Kasumi-1 (cell line): Measurements from ENCODE around the gene WNT6.

Experiments
- DNase-seq, 2 experiments: peaks; one replicate each; lab custom pipeline; 2025; lab: John Stamatoyannopoulos, UW

The WNT6 gene

GRCh38 chr2:218893349-218894150 is 33.9 kb downstream of the WNT6 start:
- no peak for DNase-seq

- no peak for DNase-seq
Measured at GRCh38 chr2:218894151-218894879, 34.7 kb downstream of the WNT6 start.

- DNase-seq = no peak
Measured at GRCh38 chr2:218894880-218895157, 35.2 kb downstream of the WNT6 start.

GRCh38 chr2:218895326-218895725 is 35.7 kb downstream of the WNT6 start:
- DNase-seq = no peak

- no peak for DNase-seq
Measured at GRCh38 chr2:218895759-218896500, 36.3 kb downstream of the WNT6 start.

DNA sequence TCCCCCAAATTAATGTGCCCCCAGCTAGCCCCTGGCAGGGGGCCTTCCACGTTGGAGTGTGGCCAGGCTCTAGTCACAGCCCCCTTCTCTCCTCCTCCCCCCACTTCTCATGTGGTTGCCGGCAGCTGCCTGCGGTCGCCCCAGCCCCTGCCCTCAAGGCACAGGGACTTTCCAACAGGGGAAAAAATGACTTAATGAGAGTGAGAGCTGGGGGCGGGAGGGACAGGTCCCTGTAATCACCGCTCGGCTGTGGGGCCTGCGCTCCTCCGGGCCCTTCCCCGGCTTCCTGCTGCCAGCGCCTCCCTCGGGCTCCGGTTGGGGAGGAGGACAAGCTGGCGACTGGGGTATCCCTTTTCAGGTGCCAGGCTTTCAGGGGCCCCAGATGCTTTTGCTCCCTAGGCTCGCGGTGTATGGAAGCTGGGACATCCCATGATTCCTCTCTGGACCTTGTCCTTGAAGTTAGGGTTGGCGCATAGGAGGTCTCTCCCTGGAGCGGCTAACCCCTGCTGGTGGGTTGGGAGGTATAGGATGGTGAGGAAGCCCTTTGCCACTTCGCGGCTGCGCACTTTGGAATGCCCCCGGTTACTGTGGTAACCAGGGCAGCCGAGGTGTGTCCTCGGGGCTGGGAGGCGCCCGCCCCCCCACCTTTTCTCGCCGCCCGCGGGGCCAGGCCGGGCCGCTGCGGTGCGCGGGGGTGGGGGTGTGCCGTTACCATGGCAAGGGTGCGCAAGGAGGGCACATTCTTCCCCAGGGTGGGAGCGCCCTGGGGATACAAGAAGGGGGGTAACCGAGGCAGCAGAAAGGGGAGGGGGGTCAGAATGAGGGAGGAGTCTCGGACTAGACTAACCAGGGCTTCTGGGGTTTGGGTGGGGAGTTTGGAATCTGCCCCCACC is 37.1 kb downstream of the WNT6 start:
- no peak for DNase-seq

DNA sequence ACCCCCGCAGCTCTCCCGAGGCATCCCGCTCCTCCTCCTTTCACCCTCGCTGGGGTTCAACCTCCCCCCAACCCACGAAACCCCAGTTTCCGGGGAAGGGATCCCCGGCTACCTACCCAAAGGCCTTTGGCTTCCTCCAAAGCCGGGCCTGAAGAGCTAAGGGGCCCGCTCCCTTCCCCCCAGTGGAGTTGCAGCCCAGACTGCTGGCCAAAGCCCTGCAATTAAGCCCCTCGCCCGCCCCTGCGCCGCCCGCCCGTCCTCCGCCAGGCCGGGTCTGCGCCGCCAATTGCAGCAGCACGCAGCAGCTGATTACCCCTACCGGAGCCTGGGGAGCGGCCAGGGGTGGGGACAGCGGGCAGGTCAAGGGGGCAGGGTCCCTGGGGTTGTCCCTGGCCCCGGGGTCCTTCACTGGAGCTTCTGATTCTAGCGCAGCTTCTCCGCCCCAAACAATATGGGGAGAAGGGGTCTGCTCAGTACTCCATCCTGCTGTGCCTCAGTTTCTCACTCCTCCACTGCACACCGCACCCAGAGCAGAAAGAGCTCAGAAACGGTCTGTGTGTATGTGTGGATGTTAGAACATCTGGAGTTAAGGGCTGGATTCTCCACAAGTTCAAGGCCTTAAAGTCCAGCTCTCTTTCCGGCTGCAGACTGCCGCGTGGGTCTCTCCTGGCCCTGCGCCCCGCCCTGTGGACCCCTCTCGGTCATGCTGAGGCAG is 37.9 kb downstream of the WNT6 start:
- DNase-seq = no peak

DNA sequence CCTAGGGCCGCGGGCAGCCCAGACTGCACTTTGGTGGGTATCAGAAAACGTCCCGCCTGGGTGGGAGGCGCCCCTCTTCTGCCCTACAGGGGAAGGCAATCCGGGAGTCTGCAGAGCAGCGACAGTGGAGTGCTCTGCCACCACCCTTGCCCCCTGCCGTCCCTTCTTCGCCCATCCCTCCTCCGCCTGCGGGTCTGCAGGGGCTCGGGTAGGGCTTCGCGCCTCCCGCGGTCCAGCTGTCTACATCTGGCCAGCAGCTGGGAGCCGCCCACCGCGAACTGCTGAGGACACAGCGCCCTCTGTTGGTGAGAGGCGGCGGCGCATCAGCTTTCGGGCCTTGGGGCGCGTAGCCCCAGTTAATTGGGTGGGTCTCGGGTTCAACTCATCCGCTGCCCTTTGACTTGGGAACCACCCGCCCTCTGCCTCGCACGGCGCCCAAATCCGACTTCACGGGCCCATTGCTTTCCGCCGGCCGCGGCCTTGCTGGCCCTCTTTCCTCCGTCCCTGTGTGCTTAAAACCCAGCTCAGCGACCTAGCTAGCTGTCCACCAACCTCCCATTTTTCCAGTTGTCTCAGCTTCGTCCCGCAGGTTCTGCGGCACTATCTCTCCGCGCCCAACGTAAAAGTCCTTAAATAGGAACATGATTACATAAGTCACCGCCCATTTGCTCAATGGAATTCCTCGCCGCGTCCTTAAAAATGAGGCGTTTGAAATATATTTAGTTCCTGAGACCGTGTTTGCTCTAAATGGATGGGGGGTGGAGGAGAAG is 38.7 kb downstream of the WNT6 start:
- DNase-seq = peak in 1 of 2 experiments; percentile 19

DNA sequence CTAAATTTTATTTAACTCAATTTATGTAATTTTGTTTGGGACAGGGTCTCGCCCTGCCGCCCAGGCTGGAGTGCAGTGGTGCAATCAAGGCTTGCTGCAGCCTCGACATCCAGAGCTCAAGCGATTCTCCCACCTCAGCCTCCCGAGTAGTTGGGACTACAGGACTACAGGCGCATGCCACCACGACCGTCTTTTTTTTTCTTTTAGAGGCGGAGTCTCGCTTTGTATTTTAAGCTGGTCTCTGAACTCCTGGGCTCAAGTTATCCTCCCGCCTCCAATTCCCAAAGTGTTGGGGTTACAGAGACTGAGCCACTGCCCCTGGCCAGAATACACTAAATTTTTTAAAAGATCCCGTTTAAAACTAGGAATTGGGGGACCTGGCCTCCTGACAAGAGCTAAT is 39.5 kb downstream of the WNT6 start:
- no peak for DNase-seq

DNA sequence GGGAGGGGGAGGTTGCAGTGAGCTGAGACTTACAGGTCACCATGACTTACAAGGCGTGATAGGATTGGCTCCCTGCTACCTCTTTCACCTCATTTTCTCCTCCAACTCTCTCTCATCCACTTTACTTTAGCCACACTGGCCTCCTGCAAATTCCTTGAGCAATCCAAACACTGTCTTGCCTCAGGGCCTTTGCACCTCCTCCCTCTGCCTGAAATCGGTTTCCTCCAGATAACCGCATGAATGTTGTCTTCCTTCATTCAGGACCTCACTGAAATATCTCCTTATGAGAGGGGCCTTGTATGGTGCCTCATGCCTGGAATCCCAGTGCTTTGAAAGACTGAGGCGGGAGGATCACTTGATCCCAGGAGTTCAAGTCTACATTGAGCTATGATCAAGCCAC is 42.8 kb downstream of the WNT6 start:
- DNase-seq = no peak

DNA sequence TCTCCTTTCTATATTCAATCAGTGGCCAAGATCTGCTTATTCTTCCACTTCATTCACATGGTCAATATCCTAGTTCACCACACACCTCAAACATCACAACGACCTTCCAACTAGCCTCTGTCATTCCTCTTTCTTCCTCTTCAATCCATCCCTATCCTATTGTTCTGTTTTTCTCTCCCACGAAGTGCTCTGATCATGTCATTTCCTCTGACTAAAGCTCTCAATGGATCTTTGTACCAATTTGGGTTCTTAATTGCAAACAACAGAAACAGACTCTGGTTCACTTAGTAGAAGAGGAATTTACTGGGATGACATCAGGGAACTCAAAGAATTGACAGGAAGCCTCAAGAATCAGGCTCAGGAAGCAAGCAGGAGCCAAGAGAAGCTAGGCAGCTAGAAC is 44.6 kb downstream of the WNT6 start:
- DNase-seq = no peak

GRCh38 chr2:218908721-218909619 is 49.4 kb downstream of the WNT6 start:
- DNase-seq = no peak

DNA sequence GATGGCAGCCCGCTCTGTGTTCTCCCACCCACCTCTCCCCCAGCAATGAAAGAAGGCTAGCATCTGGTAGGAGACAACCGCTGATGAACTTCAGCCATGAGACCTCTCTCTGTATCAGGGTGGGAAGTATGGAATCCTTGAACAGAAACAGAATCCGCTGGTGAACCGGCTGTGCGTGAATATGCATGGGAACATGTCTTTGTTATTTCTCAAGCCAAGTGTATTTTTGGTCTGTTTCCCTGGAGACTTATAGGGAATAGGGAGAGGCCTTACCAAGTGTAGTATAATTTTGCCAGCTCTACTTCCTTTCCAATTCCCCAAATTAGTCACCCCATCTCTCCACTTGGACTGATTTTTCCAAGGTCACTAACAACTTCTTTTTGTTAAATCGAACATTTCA is 51.1 kb downstream of the WNT6 start:
- no peak for DNase-seq

GRCh38 chr2:218920504-218920903 is 60.9 kb downstream of the WNT6 start:
- DNase-seq = no peak
